SK-N-SH (cell line): ENCODE results near the gene USP40. TPM values are rescaled to one million over a fixed set of nuclear protein-coding genes. Genes with fewer than 3 reads are reported as not detected.

ENCODE experiments used
- CTCF ChIA-PET: fragments of 300-600, 350-600 bp; formaldehyde crosslinking; extraction: SDS; loops from one replicate; lab custom pipeline; 2021; lab: Yijun Ruan, JAX
- POLR2A ChIA-PET: fragments of 350-600 bp; sonication (Branson Sonifier 250); formaldehyde crosslinking; extraction: SDS; loops from one replicate; lab custom pipeline; 2020; ENCODE audit warnings: antibody characterized with exemption, inconsistent platforms; lab: Yijun Ruan, JAX
- DNase-seq: peaks from one replicate; pipeline ENCODE4 v3.0.0; 2012
- H2AFZ ChIP-seq: fragments of 200-600 bp; sonication (generic); 2 replicates; pipeline ENCODE4 v1.8.1; 2016; ENCODE audit warnings: antibody characterized with exemption, mild to moderate bottlenecking, low read depth
- H3F3A ChIP-seq: fragments of 200-600 bp; sonication (generic); replicated peaks from 2 replicates; pipeline ENCODE3; 2016; ENCODE audit warnings: antibody characterized with exemption, mild to moderate bottlenecking; ENCODE audit not compliant: insufficient read depth
- H3K27ac ChIP-seq, 2 experiments: fragments of 200-500 bp in 1 of 2; fragments of 200-600 bp in 1 of 2; sonication (Bioruptor generic) in 1 of 2; sonication (generic), shearing (Covaris generic) in 1 of 2; 2 replicates each; pipeline versions ENCODE4 v1.5.1 to v1.6.1; 2014 to 2016; ENCODE audit warnings: low read depth in 2 of 2, inconsistent platforms in 1 of 2, low read length in 1 of 2, mild to moderate bottlenecking in 1 of 2, mixed read lengths in 1 of 2
- H3K27me3 ChIP-seq: fragments of 200-600 bp; sonication (generic), shearing (Covaris generic); 2 replicates; pipeline ENCODE4 v1.6.1; 2016; ENCODE audit warnings: mixed run types; ENCODE audit not compliant: insufficient read depth
- H3K36me3 ChIP-seq, 2 experiments: fragments of 200-500 bp in 1 of 2; fragments of 200-600 bp in 1 of 2; sonication (Bioruptor generic) in 1 of 2; sonication (generic) in 1 of 2; replicated peaks in 1 of 2; 2 replicates each; pipeline versions ENCODE3 to v1.5.1; 2014 to 2016; ENCODE audit warnings: low read length in 1 of 2, mild to moderate bottlenecking in 1 of 2; ENCODE audit not compliant: insufficient read depth in 2 of 2, control insufficient read depth in 1 of 2
- H3K4me1 ChIP-seq, 2 experiments: fragments of 200-500 bp in 1 of 2; fragments of 200-600 bp in 1 of 2; sonication (Bioruptor generic) in 1 of 2; sonication (generic), shearing (Covaris generic) in 1 of 2; 2 replicates each; pipeline versions ENCODE4 v1.5.1 to v1.6.1; 2014 to 2016; ENCODE audit warnings: low read depth in 1 of 2, low read length in 1 of 2, mixed run types in 1 of 2; ENCODE audit not compliant: insufficient read depth in 2 of 2, control insufficient read depth in 1 of 2
- H3K4me2 ChIP-seq: fragments of 200-600 bp; sonication (generic), shearing (Covaris generic); 2 replicates; pipeline ENCODE4 v1.6.1; 2017; ENCODE audit warnings: mixed run types
- H3K4me3 ChIP-seq, 2 experiments: fragments of 200-500 bp in 1 of 2; fragments of 200-600 bp in 1 of 2; sonication (Bioruptor generic) in 1 of 2; sonication (generic), shearing (Covaris generic) in 1 of 2; 2 replicates each; pipeline versions ENCODE4 v1.5.1 to v1.8.1; 2014 to 2016; ENCODE audit warnings: low read depth in 2 of 2, inconsistent platforms in 1 of 2, low read length in 1 of 2, mild to moderate bottlenecking in 1 of 2, mixed read lengths in 1 of 2, moderate library complexity in 1 of 2
- H3K79me2 ChIP-seq: fragments of 200-600 bp; sonication (generic); 2 replicates; pipeline ENCODE4 v1.8.1; 2017; ENCODE audit warnings: mild to moderate bottlenecking; ENCODE audit not compliant: insufficient read depth
- H3K9ac ChIP-seq: fragments of 200-600 bp; sonication (generic); 2 replicates; pipeline ENCODE4 v1.6.1; 2017; ENCODE audit warnings: mixed run types
- H3K9me2 ChIP-seq: fragments of 200-600 bp; sonication (generic); 2 replicates; pipeline ENCODE4 v1.6.1; 2017; ENCODE audit warnings: mixed run types
- H3K9me3 ChIP-seq: fragments of 200-600 bp; sonication (generic); 2 replicates; pipeline ENCODE4 v1.6.1; 2017; ENCODE audit warnings: mixed run types, mild to moderate bottlenecking, moderate library complexity
- H4K20me1 ChIP-seq: fragments of 200-600 bp; sonication (generic); 2 replicates; pipeline ENCODE4 v1.6.1; 2017; ENCODE audit warnings: mild to moderate bottlenecking, mixed run types; ENCODE audit not compliant: insufficient read depth
- ELF1 ChIP-seq: IDR thresholded peaks from 2 replicates; pipeline ENCODE4 v1.4.0; 2012
- FOSL2 ChIP-seq: IDR thresholded peaks from 2 replicates; pipeline ENCODE4 v1.4.0; 2012; ENCODE audit warnings: low read depth, mild to moderate bottlenecking, moderate library complexity, borderline replicate concordance
- FOXJ3 ChIP-seq: sonication (generic); formaldehyde crosslinking; IDR thresholded peaks from 2 replicates; pipeline ENCODE4 v1.5.1; 2020; ENCODE audit warnings: mild to moderate bottlenecking, missing genetic modification reagents
- GABPA ChIP-seq: IDR thresholded peaks from 2 replicates; pipeline ENCODE4 v1.4.0; 2012; ENCODE audit warnings: low read depth, mild to moderate bottlenecking
- GATA2 ChIP-seq: sonication (generic); formaldehyde crosslinking; IDR thresholded peaks from 2 replicates; pipeline ENCODE4 v1.5.0; 2020; ENCODE audit warnings: mild to moderate bottlenecking, missing genetic modification reagents
- MEF2A ChIP-seq: IDR thresholded peaks from 2 replicates; pipeline ENCODE4 v1.4.0; 2012; ENCODE audit warnings: low read depth, borderline replicate concordance
- NFIC ChIP-seq: IDR thresholded peaks from 2 replicates; pipeline ENCODE4 v1.4.0; 2012; ENCODE audit warnings: borderline replicate concordance
- RFX5 ChIP-seq: IDR thresholded peaks from 2 replicates; pipeline ENCODE4 v1.6.1; 2012; ENCODE audit warnings: mild to moderate bottlenecking, improper control_type of control experiment, low read length
- RXRA ChIP-seq: IDR thresholded peaks from 2 replicates; pipeline ENCODE4 v1.4.0; 2012; ENCODE audit warnings: low read depth, mild to moderate bottlenecking, borderline replicate concordance
- SMC3 ChIP-seq: IDR thresholded peaks from 2 replicates; pipeline ENCODE4 v1.6.1; 2012; ENCODE audit warnings: low read depth, low read length, improper control_type of control experiment
- TAF1 ChIP-seq: IDR thresholded peaks from 2 replicates; pipeline ENCODE4 v1.6.1; 2012; ENCODE audit warnings: low read depth, mild to moderate bottlenecking, low read length, moderate library complexity, borderline replicate concordance
- TCF12 ChIP-seq: IDR thresholded peaks from 2 replicates; pipeline ENCODE4 v1.4.0; 2012
- TEAD4 ChIP-seq: IDR thresholded peaks from 2 replicates; pipeline ENCODE4 v1.4.0; 2012; ENCODE audit warnings: mild to moderate bottlenecking, borderline replicate concordance; ENCODE audit not compliant: insufficient read depth
- WGBS: methylation state at CpG from one replicate; pipeline ENCODE4 v1.1.6; 2017; ENCODE audit warnings: low lambda C conversion rate; 5-methylcytosine and 5-hydroxymethylcytosine counted together
- polyA plus RNA-seq, 3 experiments: library from polyadenylated mRNA; depleted of rRNA; stranded (reverse); fragments of >200 nt; gene quantifications; 2 replicates each; pipeline ENCODE4 v1.2.3, GENCODE V29; 2012
- TF ChIP-seq, protein P1 (sequence below): fragments of 200-600 bp; sonication (generic); IDR thresholded peaks from 2 replicates; pipeline ENCODE4 v1.6.1; 2017; ENCODE audit warnings: antibody characterized with exemption, mild to moderate bottlenecking, moderate library complexity
- TF ChIP-seq, protein P2 (sequence below): IDR thresholded peaks from 2 replicates; pipeline ENCODE4 v1.6.1; 2012; ENCODE audit warnings: mild to moderate bottlenecking, low read depth, low read length, moderate library complexity
- TF ChIP-seq, protein P3 (sequence below): fragments of 150-350 bp; IDR thresholded peaks from 2 replicates; pipeline ENCODE4 v1.6.1; 2016; ENCODE audit warnings: mild to moderate bottlenecking, low read depth, low read length
- TF ChIP-seq, protein P4 (sequence below): fragments of 150-350 bp; IDR thresholded peaks from 2 replicates; pipeline ENCODE4 v1.6.1; 2017; ENCODE audit warnings: antibody characterized with exemption, low read length, low read depth, borderline replicate concordance
- TF ChIP-seq, protein P5 (sequence below): IDR thresholded peaks from 2 replicates; pipeline ENCODE4 v1.4.0; 2012; ENCODE audit warnings: low read depth, borderline replicate concordance

USP40 gene
- polyA plus RNA-seq, 1 of the 3 experiments (the other 2 are of a cell fraction) = 37.0 TPM

- Histone ChIP-seq H3F3A (no peaks in the 10 kb centered on the region), H3K4me1 (no peaks in the 10 kb centered on the region), H3K9me3 (no peaks in the 10 kb centered on the region), H4K20me1 (no peaks in the 10 kb centered on the region), H2AFZ (no peak overlapping the region), H3K4me2 (no peak overlapping the region), H3K27me3 (no peaks in the 10 kb centered on the region), H3K27ac (no peak overlapping the region), H3K79me2 (no peaks in the 10 kb centered on the region), H3K9ac (no peak overlapping the region), H3K36me3 (peaks cover 0 to 54% of the 10 kb centered on the region in 2 experiments), H3K4me3 (no peak overlapping the region), H3K9me2 (no peaks in the 10 kb centered on the region)
- ChIA-PET CTCF (interaction anchor here (3.7 kb wide), 1 partner anchor 13 kb away, joined by 23 read pairs; no protein-coding TSS in a partner anchor), POLR2A (no interaction called here)
- no peak for DNase-seq
- WGBS = 99% methylated on average over 5 of the region's 5 CpGs
- TF ChIP-seq FOXJ3 (no peak), SMC3 (no peak), RXRA (no peak), GABPA (no peak), NFIC (no peak), MEF2A (no peak), ELF1 (no peak), TAF1 (no peak), TEAD4 (no peak), RFX5 (no peak), FOSL2 (no peak), GATA2 (CRISPR knock-in tag) (no peak), TCF12 (no peak)
- TF ChIP-seq, protein P1, sequence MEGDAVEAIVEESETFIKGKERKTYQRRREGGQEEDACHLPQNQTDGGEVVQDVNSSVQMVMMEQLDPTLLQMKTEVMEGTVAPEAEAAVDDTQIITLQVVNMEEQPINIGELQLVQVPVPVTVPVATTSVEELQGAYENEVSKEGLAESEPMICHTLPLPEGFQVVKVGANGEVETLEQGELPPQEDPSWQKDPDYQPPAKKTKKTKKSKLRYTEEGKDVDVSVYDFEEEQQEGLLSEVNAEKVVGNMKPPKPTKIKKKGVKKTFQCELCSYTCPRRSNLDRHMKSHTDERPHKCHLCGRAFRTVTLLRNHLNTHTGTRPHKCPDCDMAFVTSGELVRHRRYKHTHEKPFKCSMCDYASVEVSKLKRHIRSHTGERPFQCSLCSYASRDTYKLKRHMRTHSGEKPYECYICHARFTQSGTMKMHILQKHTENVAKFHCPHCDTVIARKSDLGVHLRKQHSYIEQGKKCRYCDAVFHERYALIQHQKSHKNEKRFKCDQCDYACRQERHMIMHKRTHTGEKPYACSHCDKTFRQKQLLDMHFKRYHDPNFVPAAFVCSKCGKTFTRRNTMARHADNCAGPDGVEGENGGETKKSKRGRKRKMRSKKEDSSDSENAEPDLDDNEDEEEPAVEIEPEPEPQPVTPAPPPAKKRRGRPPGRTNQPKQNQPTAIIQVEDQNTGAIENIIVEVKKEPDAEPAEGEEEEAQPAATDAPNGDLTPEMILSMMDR = no peak
- TF ChIP-seq, protein P2, sequence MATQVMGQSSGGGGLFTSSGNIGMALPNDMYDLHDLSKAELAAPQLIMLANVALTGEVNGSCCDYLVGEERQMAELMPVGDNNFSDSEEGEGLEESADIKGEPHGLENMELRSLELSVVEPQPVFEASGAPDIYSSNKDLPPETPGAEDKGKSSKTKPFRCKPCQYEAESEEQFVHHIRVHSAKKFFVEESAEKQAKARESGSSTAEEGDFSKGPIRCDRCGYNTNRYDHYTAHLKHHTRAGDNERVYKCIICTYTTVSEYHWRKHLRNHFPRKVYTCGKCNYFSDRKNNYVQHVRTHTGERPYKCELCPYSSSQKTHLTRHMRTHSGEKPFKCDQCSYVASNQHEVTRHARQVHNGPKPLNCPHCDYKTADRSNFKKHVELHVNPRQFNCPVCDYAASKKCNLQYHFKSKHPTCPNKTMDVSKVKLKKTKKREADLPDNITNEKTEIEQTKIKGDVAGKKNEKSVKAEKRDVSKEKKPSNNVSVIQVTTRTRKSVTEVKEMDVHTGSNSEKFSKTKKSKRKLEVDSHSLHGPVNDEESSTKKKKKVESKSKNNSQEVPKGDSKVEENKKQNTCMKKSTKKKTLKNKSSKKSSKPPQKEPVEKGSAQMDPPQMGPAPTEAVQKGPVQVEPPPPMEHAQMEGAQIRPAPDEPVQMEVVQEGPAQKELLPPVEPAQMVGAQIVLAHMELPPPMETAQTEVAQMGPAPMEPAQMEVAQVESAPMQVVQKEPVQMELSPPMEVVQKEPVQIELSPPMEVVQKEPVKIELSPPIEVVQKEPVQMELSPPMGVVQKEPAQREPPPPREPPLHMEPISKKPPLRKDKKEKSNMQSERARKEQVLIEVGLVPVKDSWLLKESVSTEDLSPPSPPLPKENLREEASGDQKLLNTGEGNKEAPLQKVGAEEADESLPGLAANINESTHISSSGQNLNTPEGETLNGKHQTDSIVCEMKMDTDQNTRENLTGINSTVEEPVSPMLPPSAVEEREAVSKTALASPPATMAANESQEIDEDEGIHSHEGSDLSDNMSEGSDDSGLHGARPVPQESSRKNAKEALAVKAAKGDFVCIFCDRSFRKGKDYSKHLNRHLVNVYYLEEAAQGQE = no peak
- TF ChIP-seq, protein P3, sequence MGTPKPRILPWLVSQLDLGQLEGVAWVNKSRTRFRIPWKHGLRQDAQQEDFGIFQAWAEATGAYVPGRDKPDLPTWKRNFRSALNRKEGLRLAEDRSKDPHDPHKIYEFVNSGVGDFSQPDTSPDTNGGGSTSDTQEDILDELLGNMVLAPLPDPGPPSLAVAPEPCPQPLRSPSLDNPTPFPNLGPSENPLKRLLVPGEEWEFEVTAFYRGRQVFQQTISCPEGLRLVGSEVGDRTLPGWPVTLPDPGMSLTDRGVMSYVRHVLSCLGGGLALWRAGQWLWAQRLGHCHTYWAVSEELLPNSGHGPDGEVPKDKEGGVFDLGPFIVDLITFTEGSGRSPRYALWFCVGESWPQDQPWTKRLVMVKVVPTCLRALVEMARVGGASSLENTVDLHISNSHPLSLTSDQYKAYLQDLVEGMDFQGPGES = no peak
- TF ChIP-seq, protein P4, sequence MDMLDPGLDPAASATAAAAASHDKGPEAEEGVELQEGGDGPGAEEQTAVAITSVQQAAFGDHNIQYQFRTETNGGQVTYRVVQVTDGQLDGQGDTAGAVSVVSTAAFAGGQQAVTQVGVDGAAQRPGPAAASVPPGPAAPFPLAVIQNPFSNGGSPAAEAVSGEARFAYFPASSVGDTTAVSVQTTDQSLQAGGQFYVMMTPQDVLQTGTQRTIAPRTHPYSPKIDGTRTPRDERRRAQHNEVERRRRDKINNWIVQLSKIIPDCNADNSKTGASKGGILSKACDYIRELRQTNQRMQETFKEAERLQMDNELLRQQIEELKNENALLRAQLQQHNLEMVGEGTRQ = no peak
- TF ChIP-seq, protein P5, sequence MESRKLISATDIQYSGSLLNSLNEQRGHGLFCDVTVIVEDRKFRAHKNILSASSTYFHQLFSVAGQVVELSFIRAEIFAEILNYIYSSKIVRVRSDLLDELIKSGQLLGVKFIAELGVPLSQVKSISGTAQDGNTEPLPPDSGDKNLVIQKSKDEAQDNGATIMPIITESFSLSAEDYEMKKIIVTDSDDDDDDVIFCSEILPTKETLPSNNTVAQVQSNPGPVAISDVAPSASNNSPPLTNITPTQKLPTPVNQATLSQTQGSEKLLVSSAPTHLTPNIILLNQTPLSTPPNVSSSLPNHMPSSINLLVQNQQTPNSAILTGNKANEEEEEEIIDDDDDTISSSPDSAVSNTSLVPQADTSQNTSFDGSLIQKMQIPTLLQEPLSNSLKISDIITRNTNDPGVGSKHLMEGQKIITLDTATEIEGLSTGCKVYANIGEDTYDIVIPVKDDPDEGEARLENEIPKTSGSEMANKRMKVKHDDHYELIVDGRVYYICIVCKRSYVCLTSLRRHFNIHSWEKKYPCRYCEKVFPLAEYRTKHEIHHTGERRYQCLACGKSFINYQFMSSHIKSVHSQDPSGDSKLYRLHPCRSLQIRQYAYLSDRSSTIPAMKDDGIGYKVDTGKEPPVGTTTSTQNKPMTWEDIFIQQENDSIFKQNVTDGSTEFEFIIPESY = no peak
Measured at GRCh38 chr2:233457356-233457755, 109.2 kb downstream of the USP40 start.
